OCI-LY1 (cell line): Measurements from ENCODE around the gene PNLIPRP2.

Experiments used
- H2AFZ ChIP-seq: fragments of 200-600 bp; sonication (generic), shearing (Covaris generic); 2 replicates; pipeline ENCODE4 v1.6.0; 2014; ENCODE audit warnings: antibody characterized with exemption, mild to moderate bottlenecking, low read length
- H3F3A ChIP-seq: fragments of 200-600 bp; sonication (generic), shearing (Covaris generic); 2 replicates; pipeline ENCODE4 v1.6.0; 2014; ENCODE audit warnings: mild to moderate bottlenecking, antibody characterized with exemption, low read length, moderate library complexity; ENCODE audit not compliant: insufficient read depth
- H3K27ac ChIP-seq: fragments of 200-600 bp; sonication (generic); 2 replicates; pipeline ENCODE4 v1.5.1; 2014; ENCODE audit warnings: low read length, mixed run types, mild to moderate bottlenecking, low read depth; ENCODE audit not compliant: poor library complexity, severe bottlenecking
- H3K27me3 ChIP-seq: fragments of 200-600 bp; sonication (generic); 2 replicates; pipeline ENCODE4 v1.6.0; 2014; ENCODE audit warnings: antibody characterized with exemption, mild to moderate bottlenecking, low read length, moderate library complexity; ENCODE audit not compliant: insufficient read depth
- H3K36me3 ChIP-seq: fragments of 200-600 bp; sonication (generic); 2 replicates; pipeline ENCODE4 v1.6.1; 2014; ENCODE audit warnings: mild to moderate bottlenecking, antibody characterized with exemption, low read length, moderate library complexity, mixed read lengths; ENCODE audit not compliant: insufficient read depth
- H3K4me1 ChIP-seq: fragments of 200-600 bp; sonication (generic); 2 replicates; pipeline ENCODE4 v1.5.1; 2014; ENCODE audit warnings: mild to moderate bottlenecking, low read length, moderate library complexity; ENCODE audit not compliant: insufficient read depth, severe bottlenecking
- H3K4me2 ChIP-seq: fragments of 200-600 bp; sonication (generic), shearing (Covaris generic); 2 replicates; pipeline ENCODE4 v1.6.1; 2014; ENCODE audit warnings: low read length
- H3K4me3 ChIP-seq: fragments of 200-600 bp; sonication (generic); 2 replicates; pipeline ENCODE4 v1.5.1; 2014; ENCODE audit warnings: low read length, low read depth, mild to moderate bottlenecking, mixed read lengths; ENCODE audit not compliant: poor library complexity, severe bottlenecking
- H3K79me2 ChIP-seq: fragments of 200-600 bp; shearing (Covaris generic); 2 replicates; pipeline ENCODE4 v1.6.1; 2016; ENCODE audit warnings: mixed run types, low read length, mixed read lengths; ENCODE audit not compliant: insufficient read depth
- H3K9ac ChIP-seq: fragments of 200-600 bp; sonication (generic), shearing (Covaris generic); 2 replicates; pipeline ENCODE4 v1.6.1; 2014; ENCODE audit warnings: mild to moderate bottlenecking, low read length, mixed read lengths
- H3K9me2 ChIP-seq: fragments of 200-600 bp; sonication (generic), shearing (Covaris generic); 2 replicates; pipeline ENCODE4 v1.6.1; 2014; ENCODE audit warnings: low read depth, mild to moderate bottlenecking, low read length, mixed read lengths
- H3K9me3 ChIP-seq: fragments of 200-600 bp; shearing (Covaris generic); 2 replicates; pipeline ENCODE4 v1.6.1; 2014; ENCODE audit warnings: low read length, mixed read lengths
- H4K20me1 ChIP-seq: fragments of 200-600 bp; sonication (generic), shearing (Covaris generic); 2 replicates; pipeline ENCODE4 v1.6.0; 2016; ENCODE audit warnings: mild to moderate bottlenecking, low read length; ENCODE audit not compliant: insufficient read depth
- EZH2 ChIP-seq: fragments of 200-600 bp; sonication (generic), shearing (Covaris generic); IDR thresholded peaks from 2 replicates; pipeline ENCODE4 v1.8.0; 2017; ENCODE audit warnings: borderline replicate concordance, mixed run types, mild to moderate bottlenecking, antibody characterized with exemption, low read length, moderate library complexity, mixed read lengths
- TF ChIP-seq, protein P1 (sequence below): fragments of 200-600 bp; sonication (generic), shearing (Covaris generic); IDR thresholded peaks from 2 replicates; pipeline ENCODE4 v1.5.1; 2017; ENCODE audit warnings: mild to moderate bottlenecking, antibody characterized with exemption, low read length, moderate library complexity, mixed read lengths

Gene PNLIPRP2

GRCh38 chr10:116633216-116633600, 12.5 kb downstream of the PNLIPRP2 start:
- no peaks in the 10 kb centered on the region for H3K9me3 ChIP-seq

DNA sequence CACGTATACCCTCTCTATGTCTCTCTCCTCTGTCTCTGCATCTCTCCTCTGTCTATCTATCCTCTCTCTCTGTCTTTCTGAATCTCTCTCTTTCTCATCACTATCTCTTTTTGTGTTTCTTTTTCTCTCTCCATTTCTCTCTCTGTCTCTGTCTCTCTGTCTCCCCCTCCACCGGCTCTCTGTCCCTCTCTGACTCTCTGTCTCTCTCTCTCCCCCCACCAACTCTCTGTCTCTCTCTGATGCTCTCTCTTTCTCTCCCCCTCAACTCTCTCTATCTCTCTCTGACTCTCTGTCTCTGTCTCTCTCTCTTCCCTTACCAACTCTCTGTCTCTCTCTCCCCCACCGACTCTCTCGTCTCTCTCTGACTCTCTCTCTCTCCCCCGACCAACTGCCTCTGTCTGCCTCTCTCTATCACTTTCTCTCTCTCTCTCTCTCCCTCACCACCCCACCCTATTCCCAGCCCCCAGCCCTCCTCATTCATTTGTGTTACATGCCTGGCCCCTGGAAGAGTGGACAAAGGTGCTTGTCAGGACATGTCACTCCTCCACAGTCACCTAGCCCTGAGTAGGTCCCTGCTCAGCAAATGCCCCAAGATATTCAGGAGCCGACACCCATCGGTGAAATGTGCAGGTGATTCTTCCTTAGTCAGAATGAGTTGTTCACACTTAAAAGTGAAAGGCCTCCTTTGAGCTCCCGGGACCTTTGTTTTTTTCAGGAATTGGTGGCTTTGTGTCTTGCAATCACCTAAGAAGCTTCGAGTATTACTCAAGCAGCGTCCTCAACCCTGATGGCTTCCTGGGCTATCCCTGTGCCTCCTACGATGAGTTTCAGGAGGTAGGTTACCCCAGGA, 13.6 kb downstream of the PNLIPRP2 start:
- TF ChIP-seq EZH2, result no peak
- TF ChIP-seq, protein P1, sequence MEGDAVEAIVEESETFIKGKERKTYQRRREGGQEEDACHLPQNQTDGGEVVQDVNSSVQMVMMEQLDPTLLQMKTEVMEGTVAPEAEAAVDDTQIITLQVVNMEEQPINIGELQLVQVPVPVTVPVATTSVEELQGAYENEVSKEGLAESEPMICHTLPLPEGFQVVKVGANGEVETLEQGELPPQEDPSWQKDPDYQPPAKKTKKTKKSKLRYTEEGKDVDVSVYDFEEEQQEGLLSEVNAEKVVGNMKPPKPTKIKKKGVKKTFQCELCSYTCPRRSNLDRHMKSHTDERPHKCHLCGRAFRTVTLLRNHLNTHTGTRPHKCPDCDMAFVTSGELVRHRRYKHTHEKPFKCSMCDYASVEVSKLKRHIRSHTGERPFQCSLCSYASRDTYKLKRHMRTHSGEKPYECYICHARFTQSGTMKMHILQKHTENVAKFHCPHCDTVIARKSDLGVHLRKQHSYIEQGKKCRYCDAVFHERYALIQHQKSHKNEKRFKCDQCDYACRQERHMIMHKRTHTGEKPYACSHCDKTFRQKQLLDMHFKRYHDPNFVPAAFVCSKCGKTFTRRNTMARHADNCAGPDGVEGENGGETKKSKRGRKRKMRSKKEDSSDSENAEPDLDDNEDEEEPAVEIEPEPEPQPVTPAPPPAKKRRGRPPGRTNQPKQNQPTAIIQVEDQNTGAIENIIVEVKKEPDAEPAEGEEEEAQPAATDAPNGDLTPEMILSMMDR, result no peak
- Histone ChIP-seq H3K79me2 (no peaks in the 10 kb centered on the region), H3K27me3 (no peaks in the 10 kb centered on the region), H4K20me1 (no peaks in the 10 kb centered on the region), H3K27ac (no peak overlapping the region), H3F3A (no peaks in the 10 kb centered on the region), H3K4me2 (no peak overlapping the region), H3K4me3 (no peak overlapping the region), H2AFZ (no peak overlapping the region), H3K4me1 (no peaks in the 10 kb centered on the region), H3K36me3 (no peaks in the 10 kb centered on the region), H3K9ac (no peak overlapping the region), H3K9me2 (no peaks in the 10 kb centered on the region), H3K9me3 (no peaks in the 10 kb centered on the region)

More at GRCh38 chr10:116633216-116633600, 12.5 kb downstream of the PNLIPRP2 start:
- no peaks in the 10 kb centered on the region for H3K27me3 ChIP-seq
- no peaks in the 10 kb centered on the region for H4K20me1 ChIP-seq
- no peak overlapping the region for H3K4me3 ChIP-seq
- no peak overlapping the region for H2AFZ ChIP-seq
- no peaks in the 10 kb centered on the region for H3K36me3 ChIP-seq
- H3K9me2 ChIP-seq, result no peaks in the 10 kb centered on the region
- no peak overlapping the region for H3K4me2 ChIP-seq
- H3K79me2 ChIP-seq, result no peaks in the 10 kb centered on the region
- H3K4me1 ChIP-seq, result no peaks in the 10 kb centered on the region
- no peak for TF ChIP-seq EZH2
- TF ChIP-seq, protein P1, result no peak
- no peaks in the 10 kb centered on the region for H3F3A ChIP-seq
- no peak overlapping the region for H3K9ac ChIP-seq
- H3K27ac ChIP-seq, result no peak overlapping the region

DNA sequence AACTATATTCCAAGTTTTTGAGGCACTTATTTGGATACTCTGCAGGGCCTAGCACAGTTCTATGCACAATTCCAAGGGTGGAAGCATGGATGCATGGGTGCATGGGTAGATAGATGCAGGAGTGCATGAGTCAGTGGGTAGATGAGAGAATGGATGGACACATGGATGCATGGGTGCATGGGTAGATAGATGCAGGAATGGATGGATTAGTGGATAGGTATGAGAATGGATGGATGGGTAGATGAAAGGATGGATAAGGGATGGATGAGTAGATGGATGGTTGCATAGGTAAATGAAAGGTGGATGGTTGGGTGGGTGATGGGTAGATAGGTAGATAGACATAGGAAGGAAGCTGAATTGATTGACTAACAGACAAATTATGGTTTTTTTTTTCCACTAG, 15.6 kb downstream of the PNLIPRP2 start:
- Histone ChIP-seq H3K9me2 (no peaks in the 10 kb centered on the region), H3K27ac (no peak overlapping the region), H3K9me3 (no peaks in the 10 kb centered on the region), H3K79me2 (no peaks in the 10 kb centered on the region), H3K4me2 (no peak overlapping the region), H4K20me1 (no peaks in the 10 kb centered on the region), H3F3A (no peaks in the 10 kb centered on the region), H3K4me3 (no peak overlapping the region), H3K27me3 (no peaks in the 10 kb centered on the region), H3K4me1 (no peaks in the 10 kb centered on the region), H3K9ac (no peak overlapping the region), H2AFZ (no peak overlapping the region), H3K36me3 (no peaks in the 10 kb centered on the region)
- TF ChIP-seq EZH2, result no peak
- TF ChIP-seq, protein P1, result no peak
